Measurements from ENCODE around the gene PPP1R13B.
"Not testable (repeated sequence)": the region's sequence is repeated elsewhere in the genome, so short reads cannot be mapped to it uniquely, and the experiment has no call there.

PPP1R13B gene

DNA sequence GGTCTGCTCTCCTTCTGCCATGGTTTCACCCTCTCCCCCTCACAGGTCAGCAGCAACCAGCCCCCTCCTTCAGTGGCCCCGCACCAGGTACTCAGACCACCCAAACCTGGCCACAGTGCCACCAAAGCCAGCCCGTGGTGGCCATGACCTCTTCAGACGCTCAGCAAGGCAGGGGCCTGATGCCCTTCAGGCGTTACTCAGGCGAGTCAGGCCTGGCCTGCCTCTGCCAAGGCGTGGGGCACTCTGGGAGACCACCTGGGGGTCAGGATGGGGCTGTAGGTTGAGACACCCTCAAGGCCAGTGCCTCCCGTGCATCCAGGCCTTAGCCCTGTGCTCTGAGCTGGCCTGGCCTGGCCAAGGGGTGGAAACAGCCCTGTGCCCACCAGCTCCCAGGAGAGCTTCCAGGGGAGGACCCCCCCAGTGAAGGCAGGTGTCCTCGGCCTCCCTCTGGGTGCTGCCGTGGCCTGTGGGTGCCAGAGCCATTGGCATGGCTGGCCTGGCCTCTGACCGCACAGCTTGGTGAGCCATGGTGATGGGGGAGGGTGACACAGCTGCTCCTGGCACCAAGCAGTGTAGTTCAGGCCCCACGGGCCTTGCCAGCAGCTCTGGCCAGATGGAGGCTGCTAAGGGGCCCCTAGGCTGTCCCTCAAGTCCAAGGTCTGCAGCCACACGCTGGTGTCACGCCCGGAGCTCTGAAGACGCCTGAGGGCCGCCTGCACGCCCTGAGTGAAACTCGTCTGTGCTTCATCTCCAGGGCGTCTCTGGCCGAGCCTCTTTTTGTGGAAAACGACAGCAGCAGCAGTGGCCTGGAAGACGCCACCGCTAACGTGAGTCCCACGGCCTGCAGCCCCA is 147.2 kb downstream of the PPP1R13B start:
- no peak for DNase-seq (ENCODE audit: low read depth)

- no peak for DNase-seq (ENCODE audit: low read depth)
These were observed 148.1 kb downstream of the PPP1R13B start for GRCh38 chr14:103699261-103699661.

DNA sequence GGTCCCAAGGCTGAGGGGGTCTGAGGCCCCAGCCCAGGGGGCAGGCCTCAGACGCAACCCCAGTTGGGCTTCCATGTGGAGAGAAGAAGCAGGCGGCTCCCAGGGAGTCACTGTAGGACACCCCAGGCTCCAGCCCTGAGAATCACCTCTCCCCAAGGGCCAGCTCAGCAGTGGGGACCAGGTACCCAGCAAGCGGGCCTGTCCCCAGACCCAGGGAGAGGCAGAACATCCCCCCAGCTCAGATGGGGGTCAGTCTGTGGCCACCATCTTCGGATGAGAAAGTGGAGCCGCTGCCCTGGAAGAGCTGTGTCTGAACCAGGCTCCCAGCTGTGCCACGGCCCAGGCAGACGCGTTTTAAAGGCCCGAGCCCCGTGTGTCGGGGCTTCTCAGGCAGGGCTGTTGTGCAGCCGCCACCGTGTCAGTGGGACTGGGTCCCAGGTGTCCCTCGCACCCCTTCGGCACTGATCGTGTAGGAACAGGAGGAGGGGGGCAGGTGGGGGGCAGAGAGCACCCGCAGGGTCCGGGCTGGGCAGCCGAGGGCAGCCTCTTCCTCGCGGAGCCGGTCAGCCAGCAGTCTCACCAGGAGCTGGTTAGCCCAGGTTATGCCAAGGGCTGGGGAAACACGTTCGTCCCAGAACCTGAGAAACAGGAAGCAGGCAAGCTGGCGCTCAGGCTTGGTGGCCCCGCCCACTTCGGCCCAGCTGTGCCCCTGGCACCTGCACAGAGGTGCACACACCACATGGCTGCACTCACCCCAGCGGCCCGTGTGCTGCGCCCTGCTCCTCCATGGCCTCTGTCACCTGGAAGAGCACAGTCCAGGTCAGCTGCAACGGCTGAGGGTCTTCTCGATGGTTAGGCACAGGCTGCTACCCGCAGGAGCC is 148.8 kb downstream of the PPP1R13B start:
- DNase-seq (ENCODE audit: low read depth) = no peak

GRCh38 chr14:103697603-103698379 is 149.6 kb downstream of the PPP1R13B start:
- no peak for DNase-seq (ENCODE audit: low read depth)

GRCh38 chr14:103697206-103697602 is 150.2 kb downstream of the PPP1R13B start:
- DNase-seq (ENCODE audit: low read depth) = no peak

- DNase-seq (ENCODE audit: low read depth) = no peak
These were observed 150.8 kb downstream of the PPP1R13B start for GRCh38 chr14:103696466-103697071.

DNA sequence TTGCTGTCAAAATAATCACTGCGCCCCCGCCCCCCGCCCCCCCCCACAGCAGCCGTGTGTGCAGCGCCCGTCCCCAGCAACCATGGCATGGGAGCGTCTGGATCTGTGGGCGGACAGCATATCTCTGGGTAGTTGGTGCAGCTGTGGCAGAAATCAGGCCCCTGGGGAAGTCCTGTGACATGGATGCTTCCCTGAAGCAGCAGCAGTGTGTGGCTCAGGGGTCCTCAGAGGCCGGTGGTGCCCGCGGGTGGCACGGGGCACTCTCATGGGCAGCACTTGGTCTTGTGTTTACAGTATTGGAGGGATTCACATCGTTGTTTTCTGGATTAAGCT is 151.3 kb downstream of the PPP1R13B start:
- no peak for DNase-seq (ENCODE audit: low read depth)

GRCh38 chr14:103695296-103696069 is 151.9 kb downstream of the PPP1R13B start:
- no peak for DNase-seq (ENCODE audit: low read depth)

- DNase-seq (ENCODE audit: low read depth) = no peak
These were observed 152.8 kb downstream of the PPP1R13B start for GRCh38 chr14:103694572-103695026.

GRCh38 chr14:103693515-103693914 is 153.9 kb downstream of the PPP1R13B start:
- DNase-seq (ENCODE audit: low read depth) = no peak

DNA sequence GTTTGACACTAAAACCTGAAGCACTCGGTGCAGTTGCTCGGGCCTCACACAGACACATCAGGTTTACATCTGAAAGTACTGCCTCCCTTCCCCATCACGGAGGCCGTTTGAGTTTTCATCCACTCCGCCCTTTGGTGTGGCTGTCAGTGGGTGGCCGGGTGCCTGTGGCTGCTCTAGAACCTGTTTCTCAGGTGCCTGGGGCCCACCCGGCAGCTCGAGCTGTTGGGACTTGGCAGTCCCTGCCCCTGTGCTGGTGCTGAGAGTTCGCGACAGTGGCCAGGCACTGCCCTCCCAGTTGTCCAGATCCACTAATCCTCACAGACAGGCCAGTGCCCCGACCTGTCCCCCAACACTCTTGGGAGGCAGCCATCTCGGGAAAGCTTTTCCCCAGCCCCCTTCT is 154.5 kb downstream of the PPP1R13B start:
- DNase-seq (ENCODE audit: low read depth) = no peak

- DNase-seq (ENCODE audit: low read depth) = no peak
These were observed 155.2 kb downstream of the PPP1R13B start for GRCh38 chr14:103692159-103692558.

DNA sequence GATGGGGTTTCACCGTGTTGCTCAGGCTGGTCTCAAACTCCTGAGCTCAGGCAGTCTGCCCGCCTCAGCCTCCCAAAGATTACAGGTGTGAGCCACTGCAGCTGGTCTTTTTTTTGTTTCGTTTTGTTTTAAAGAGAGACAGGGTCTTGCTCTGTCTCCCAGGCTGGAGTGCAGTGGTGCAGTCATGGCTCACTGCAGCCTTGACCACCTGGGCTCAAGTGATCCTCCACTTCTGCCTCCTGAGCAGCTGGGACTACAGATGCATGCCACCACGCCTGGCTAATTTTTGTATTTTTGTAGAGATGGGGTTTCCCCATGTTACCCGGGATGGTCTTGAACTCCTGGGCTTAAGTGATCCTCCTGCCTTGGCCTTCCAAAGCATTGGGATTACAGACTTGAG is 155.7 kb downstream of the PPP1R13B start:
- DNase-seq (ENCODE audit: low read depth) = not testable (repeated sequence)

DNA sequence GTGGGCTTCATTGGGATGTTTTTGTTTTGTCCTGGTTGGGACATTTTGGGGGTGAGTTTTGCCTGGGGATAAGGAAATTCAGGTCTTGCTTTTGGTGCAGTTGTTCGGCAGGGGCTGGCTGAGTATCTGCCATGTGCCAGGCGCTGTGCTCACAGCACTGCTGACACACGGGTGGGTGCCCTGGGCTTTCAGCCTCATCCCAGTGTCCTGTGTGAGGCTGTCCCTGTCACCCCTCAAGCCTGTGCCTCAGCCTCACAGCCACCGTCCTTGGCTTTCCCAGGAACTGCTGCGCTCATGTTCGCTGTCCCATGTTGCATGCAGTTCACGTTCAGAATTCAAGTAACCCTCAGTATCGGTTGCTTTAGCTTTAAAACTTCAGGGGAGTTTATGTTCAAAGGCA is 157.0 kb downstream of the PPP1R13B start:
- no peak for DNase-seq (ENCODE audit: low read depth)

DNA sequence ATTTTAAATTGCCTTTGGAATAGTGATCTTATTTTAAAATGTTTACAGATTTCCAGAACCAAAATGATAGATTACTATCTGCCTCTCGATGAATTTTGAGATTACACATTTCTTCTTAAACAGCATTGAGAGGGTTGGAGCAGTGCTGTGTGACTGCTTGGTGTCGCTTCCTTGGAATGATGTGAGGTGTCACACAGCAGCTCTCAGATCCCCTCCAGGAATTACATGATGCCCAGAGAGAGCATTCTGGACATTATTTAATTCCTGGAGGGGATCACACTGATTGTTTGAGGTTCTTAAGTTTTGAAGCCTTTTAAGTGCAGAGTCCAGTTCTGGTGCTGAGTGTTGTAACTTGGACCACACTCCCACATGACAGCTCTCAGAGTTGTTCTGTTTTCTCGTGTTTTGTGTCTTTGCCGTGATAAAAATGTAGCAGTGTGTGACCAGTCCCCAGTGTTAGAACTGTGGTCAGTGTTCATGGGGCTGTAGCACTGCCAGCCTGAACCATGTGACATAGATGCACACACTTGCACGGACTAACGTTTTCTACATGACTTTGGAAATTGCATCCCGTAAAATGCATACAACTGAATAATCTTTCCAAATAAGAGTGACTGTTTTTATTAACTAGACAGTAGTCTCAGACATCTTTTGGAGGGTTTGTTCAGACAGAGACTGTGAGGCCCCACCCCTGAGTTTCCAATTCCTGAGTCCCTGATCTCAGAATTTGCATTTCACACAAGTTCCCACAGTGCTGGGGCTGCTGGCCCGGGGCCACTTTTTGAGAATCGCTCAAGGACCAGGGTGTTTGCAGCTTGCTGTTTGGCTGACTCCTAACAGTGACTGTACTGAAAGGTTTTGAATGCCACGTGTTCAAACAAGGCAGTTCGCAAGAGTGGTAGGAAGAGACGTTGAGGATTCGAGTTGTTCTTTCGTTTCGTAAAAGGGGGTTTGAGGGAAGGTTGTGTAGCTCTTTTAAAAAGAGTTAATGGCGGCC is 158.2 kb downstream of the PPP1R13B start:
- DNase-seq (ENCODE audit: low read depth) = no peak

DNA sequence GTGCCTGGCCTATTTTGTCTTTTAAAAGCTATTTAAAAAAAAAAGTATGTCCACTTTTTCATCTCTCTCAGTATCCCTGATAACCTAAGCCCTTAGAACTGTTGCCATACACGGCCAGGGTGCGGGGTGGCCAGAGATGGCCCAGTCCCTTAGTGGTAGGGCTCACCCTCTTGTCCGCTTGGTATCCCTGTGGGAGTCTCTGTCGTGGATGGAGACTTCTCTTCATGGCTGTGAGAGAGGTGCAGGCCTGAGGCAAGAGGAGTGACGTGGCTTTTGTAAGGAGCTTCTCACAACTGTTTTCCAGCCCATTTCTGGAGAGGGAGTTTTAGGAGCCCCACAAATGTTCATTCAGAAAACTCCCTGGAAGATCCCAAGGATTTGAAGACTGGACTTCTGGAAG is 158.9 kb downstream of the PPP1R13B start:
- no peak for DNase-seq (ENCODE audit: low read depth)

DNA sequence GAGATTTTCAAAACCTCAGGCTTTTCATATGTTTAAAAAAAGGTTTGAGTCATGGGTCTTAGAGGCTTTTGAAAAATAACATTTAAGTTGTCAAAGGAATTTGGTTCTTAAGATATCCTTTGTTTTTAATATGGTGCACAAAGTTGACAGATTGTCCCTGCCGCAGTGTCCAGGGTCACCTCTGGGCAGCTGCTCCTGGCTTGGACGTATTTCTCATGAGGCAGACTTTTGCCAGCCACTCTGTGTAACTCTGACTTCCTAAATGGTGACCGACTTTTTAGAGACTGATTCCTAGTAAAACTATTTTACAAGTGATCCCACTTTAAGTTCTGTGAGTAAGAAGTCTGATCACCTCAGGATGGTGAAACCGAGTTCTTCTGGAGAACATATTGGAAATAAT is 159.7 kb downstream of the PPP1R13B start:
- no peak for DNase-seq (ENCODE audit: low read depth)

GRCh38 chr14:103686831-103687485 is 160.4 kb downstream of the PPP1R13B start:
- no peak for DNase-seq (ENCODE audit: low read depth)
